ENCODE data around the gene GOSR2. TPM values are rescaled to one million over a fixed set of nuclear protein-coding genes. Genes with fewer than 3 reads are reported as not detected.

The GOSR2 gene
- total RNA-seq, 4 donors from 2014 or later, result 39.3 to 52.6 (median 48.1) TPM

GRCh38 chr17:46896991-46897390, 26.0 kb upstream of the GOSR2 start:
- WGBS, 2 donors, result 85% methylated on average over 9 of the region's 9 CpGs

GRCh38 chr17:46898364-46898763, 24.6 kb upstream of the GOSR2 start:
- no peak for DNase-seq (ENCODE audit: low spot score in 2 of 2)
- Histone ChIP-seq H3K36me3 (no peaks in the 10 kb centered on the region), H3K27me3 (peaks cover 0 to 20% of the 10 kb centered on the region in 2 donors), H3K4me1 (peaks cover 0 to 9% (median 0%) of the 10 kb centered on the region in 4 donors), H3K9me3 (peaks cover 0 to 15% (median 0%) of the 10 kb centered on the region in 4 donors), H3K27ac (no peak overlapping the region), H3K4me3 (no peak overlapping the region)
- 70 to 74% methylated on average over 2 of the region's 2 CpGs for WGBS, 2 donors
- TF ChIP-seq POLR2A (IDR thresholded peaks at IDR 0.05) (no peak), EP300 (IDR thresholded peaks at IDR 0.05) (no peak), CTCF (IDR thresholded peaks at IDR 0.05) (no peak)

More at GRCh38 chr17:46896991-46897390, 26.0 kb upstream of the GOSR2 start:
- Histone ChIP-seq H3K27me3 (peaks cover 0 to 20% of the 10 kb centered on the region in 2 donors), H3K9me3 (peaks cover 0 to 15% (median 0%) of the 10 kb centered on the region in 4 donors), H3K36me3 (no peaks in the 10 kb centered on the region), H3K27ac (no peak overlapping the region), H3K4me1 (peaks cover 0 to 9% (median 0%) of the 10 kb centered on the region in 4 donors), H3K4me3 (no peak overlapping the region)
- TF ChIP-seq CTCF (IDR thresholded peaks at IDR 0.05), result no peak
- no peak for TF ChIP-seq EP300 (IDR thresholded peaks at IDR 0.05)
- DNase-seq (ENCODE audit: low spot score in 2 of 2), result no peak

DNA sequence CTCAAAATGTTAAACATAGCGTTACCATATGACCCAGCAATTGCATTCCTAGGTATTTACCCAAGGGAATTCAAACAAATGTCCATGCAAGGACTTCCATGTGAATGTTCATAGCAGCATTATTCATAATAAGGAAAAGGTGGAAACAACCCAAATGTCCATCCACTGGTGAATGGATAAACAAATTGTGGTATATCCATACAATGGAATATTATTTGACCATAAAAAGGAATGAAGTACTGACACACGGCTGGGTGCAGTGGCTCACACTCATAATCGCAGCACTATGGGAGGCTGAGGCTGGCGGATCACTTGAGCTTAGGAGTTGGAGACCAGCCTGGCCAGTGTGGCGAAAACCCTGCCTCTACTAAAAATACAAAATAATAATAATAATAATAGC, 24.1 kb upstream of the GOSR2 start:
- peaks cover 0 to 9% (median 0%) of the 10 kb centered on the region in 4 donors for H3K4me1 ChIP-seq
- H3K4me3 ChIP-seq, result no peak overlapping the region
- H3K36me3 ChIP-seq, result no peaks in the 10 kb centered on the region
- H3K9me3 ChIP-seq, result peaks cover 0 to 15% (median 0%) of the 10 kb centered on the region in 4 donors
- no peak for DNase-seq (ENCODE audit: low spot score in 2 of 2)
- no peak overlapping the region for H3K27ac ChIP-seq
- no peak for TF ChIP-seq EP300 (IDR thresholded peaks at IDR 0.05)
- TF ChIP-seq CTCF (IDR thresholded peaks at IDR 0.05), result no peak
- no peak for TF ChIP-seq POLR2A (IDR thresholded peaks at IDR 0.05)
- whole genome bisulfite sequencing, 2 donors, result 95% methylated on average over 5 of the region's 5 CpGs
- H3K27me3 ChIP-seq, result peaks cover 0 to 17% of the 10 kb centered on the region in 2 donors

GRCh38 chr17:46901291-46901690, 21.7 kb upstream of the GOSR2 start:
- no peak for TF ChIP-seq EP300 (IDR thresholded peaks at IDR 0.05)
- no peak for TF ChIP-seq CTCF (IDR thresholded peaks at IDR 0.05)
- TF ChIP-seq POLR2A (IDR thresholded peaks at IDR 0.05), result no peak
- no peaks in the 10 kb centered on the region for H3K4me1 ChIP-seq
- DNase-seq (ENCODE audit: low spot score in 2 of 2), result no peak
- WGBS, 2 donors, result 76 to 80% methylated on average over 9 of the region's 9 CpGs
- no peak overlapping the region for H3K27ac ChIP-seq
- peaks cover 0 to 15% (median 0%) of the 10 kb centered on the region in 4 donors for H3K9me3 ChIP-seq
- no peaks in the 10 kb centered on the region for H3K27me3 ChIP-seq
- no peak overlapping the region for H3K4me3 ChIP-seq
- no peaks in the 10 kb centered on the region for H3K36me3 ChIP-seq

- H3K9me3 ChIP-seq, result peaks cover 0 to 6% (median 0%) of the 10 kb centered on the region in 4 donors
- no peak for DNase-seq (ENCODE audit: low spot score in 2 of 2)
- 89 to 91% methylated on average over 4 of the region's 4 CpGs for WGBS, 2 donors
- no peaks in the 10 kb centered on the region for H3K4me1 ChIP-seq
- H3K36me3 ChIP-seq, result no peaks in the 10 kb centered on the region
- no peak overlapping the region for H3K27ac ChIP-seq
- peaks cover 0 to 12% of the 10 kb centered on the region in 2 donors for H3K27me3 ChIP-seq
- no peak overlapping the region for H3K4me3 ChIP-seq
- TF ChIP-seq EP300 (IDR thresholded peaks at IDR 0.05) (no peak), CTCF (IDR thresholded peaks at IDR 0.05) (no peak)
Observed at GRCh38 chr17:46903762-46904672, 18.9 kb upstream of the GOSR2 start.

Data from tibial nerve (tissue), 4 donors.